Stimulated activated CD4-positive, alpha-beta T cell treated with anti-CD3 and anti-CD28 coated beads, Interleukin-12 subunit alpha, Interleukin-12 subunit beta, amount 100 ng/mL, for 48 hours (primary cell): ENCODE data around the gene MPST.

ENCODE experiments used
- DNase-seq, 3 donors: peaks; one replicate each; pipeline ENCODE4 v3.0.0-alpha.2; 2020; ENCODE audit warnings: low read depth in 2 of 3, low spot score in 1 of 3

Gene MPST

GRCh38 chr22:37000676-37001534 lies 18.6 kb upstream of the MPST start:
- no peak for DNase-seq

GRCh38 chr22:37001826-37002225 lies 17.7 kb upstream of the MPST start:
- no peak for DNase-seq

GRCh38 chr22:37002633-37003032 lies 16.9 kb upstream of the MPST start:
- no peak for DNase-seq

GRCh38 chr22:37007651-37008050 lies 11.9 kb upstream of the MPST start:
- no peak for DNase-seq

- DNase-seq, result no peak
Observed at GRCh38 chr22:37008365-37008764, 11.2 kb upstream of the MPST start.

- no peak for DNase-seq
Observed at GRCh38 chr22:37009490-37009889, 10.1 kb upstream of the MPST start.

DNA sequence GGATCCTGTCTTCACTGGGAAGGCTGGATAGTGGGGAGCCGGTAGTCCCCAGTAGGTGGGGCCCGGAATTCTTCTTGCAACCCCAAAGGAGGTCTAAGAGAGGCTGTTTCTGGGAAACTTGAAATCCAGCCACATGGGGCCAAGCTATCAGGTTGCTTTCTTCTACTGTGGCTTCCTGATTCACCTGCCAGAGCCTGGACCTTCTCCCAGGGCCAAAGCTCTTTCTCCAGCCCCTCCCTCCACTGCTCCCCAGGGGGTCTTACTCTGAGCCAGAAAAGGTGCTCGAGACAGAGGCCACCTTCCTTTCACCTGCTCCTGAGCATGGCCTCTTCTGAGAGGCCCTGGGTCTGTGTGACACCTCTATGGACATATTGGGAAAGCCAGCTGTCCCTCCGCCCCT lies 9.4 kb upstream of the MPST start:
- no peak for DNase-seq

GRCh38 chr22:37010976-37011375 lies 8.6 kb upstream of the MPST start:
- no peak for DNase-seq

DNA sequence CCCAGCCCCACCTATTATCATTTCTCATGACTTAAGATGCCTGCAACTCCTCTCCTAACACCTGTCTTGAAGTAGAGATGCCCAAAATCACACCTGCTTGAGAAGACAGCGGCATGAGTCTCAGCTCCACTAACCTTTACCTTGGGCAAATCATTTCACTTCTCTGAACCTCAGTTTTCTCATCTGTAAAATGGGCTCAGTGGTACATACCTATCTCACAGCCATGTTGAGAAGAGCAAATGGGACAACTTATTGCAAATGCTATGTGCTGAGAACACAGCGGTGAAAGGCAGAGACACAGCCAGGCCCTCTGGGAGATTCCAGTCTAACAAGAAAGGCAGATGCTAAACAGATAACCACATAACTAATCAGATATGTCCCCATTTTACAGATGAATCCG lies 8.1 kb upstream of the MPST start:
- DNase-seq, result no peak

- DNase-seq, result no peak
Observed at GRCh38 chr22:37012262-37012904, 7.2 kb upstream of the MPST start.

GRCh38 chr22:37012956-37013355 lies 6.6 kb upstream of the MPST start:
- DNase-seq, result no peak

GRCh38 chr22:37014415-37014806 lies 5.1 kb upstream of the MPST start:
- DNase-seq, result no peak

GRCh38 chr22:37014835-37015586 lies 4.5 kb upstream of the MPST start:
- no peak for DNase-seq

DNA sequence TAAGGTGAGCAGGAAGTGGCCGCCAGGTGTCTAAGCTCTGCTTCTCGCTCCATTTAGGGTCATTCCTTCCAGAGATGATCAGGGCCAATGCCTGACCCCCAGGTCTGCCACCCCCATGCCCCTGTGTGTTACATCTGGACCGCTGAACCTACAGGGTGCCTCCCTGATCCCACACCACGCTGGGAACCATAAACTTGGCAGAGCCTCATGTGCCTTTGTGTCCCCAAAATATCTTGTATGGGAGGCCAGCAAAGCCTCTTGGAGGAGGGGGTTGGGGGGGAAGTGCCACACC lies 4.0 kb upstream of the MPST start:
- no peak for DNase-seq

DNA sequence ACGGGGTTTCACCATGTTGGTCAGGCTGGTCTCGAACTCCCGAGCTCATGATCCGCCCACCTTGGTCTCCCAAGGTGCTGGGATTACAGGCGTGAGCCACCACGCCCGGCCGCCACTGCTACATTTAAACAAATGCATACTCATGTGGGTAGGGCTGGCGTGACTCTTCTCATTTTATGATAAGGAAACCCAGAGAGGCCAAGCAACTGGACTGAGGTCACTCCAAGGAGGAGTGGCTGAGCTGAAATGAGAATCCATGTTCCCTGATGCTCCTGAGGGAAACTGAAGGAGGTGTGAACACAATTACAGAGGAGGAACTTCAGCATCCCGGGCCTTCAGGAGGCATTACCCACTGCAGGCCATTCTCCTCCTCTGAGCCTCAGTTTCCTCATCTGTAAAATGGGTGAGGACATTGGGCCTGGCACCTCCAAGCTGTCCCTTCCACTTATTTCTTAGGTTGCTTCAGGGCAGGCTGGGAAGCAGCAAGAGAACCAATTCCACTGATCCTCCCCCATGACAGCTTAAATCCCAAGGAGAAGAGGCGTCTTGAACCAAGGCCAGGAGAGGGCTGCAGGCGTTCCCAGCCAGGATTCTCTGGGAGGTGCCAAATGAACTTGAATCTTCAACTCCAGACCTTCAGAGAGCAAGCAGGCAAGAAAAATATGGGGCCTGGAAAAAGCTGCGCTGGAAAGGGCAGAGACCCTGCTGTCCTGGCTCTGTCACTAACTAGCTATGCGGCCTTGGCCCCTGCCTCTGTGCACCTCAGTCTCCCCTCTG lies 3.2 kb upstream of the MPST start:
- DNase-seq, result no peak

DNA sequence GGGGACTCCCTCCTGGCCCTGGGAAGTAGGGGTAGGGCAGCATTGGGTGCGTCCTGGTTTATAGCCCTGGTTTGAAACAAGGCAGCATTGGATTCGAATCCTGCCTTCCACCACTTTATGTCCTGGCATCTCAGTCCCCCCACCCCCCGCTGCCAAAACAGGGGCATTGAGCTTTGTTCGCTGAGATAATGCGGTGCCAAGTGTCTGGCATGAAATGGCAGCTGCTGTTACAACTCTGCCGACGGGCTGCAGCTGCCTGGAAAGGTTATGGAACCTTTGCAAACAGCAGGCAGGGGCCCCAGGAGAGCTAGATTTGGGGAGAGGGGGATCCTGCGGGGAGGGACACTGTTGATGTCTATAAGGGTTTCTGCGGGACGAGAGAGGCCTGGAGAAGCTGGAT lies 2.2 kb upstream of the MPST start:
- no peak for DNase-seq

- no peak for DNase-seq
Observed at GRCh38 chr22:37018086-37018814, 1.3 kb upstream of the MPST start.

GRCh38 chr22:37018815-37019308 lies 680 bp upstream of the MPST start:
- no peak for DNase-seq

GRCh38 chr22:37020192-37020479 lies 594 bp downstream of the MPST start:
- DNase-seq, result no peak

DNA sequence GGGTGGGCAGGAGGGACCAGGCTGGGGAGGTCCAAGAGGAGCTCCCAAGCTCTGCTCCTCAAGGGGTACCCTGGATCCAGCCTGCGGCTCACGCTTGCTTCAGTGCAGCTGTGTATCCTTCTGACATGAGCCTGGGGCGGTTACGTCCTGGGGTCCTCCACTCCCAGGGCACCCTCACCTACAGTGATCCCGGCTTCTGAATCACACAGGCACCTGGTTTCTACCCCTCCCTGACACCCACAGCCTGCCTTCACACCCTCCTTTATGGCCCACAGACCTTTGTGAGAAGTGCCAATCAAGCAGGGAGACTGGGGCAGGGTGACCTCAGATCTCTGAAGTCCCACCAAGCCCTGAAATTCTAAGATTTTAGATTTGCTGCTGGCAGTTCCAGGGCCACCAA lies 1.5 kb downstream of the MPST start:
- no peak for DNase-seq
